ENCODE results near the gene UBXN4. TPM values are rescaled to one million over a fixed set of nuclear protein-coding genes. Genes with fewer than 3 reads are reported as not detected.

The UBXN4 gene
- total RNA-seq, 1 experiment from 2014 or later: 65.4 TPM

GRCh38 chr2:135745545-135745944, 3.9 kb downstream of the UBXN4 start:
- WGBS (ENCODE audit: extremely low coverage, insufficient read length, low lambda C conversion rate): no CpG with 5 or more reads among the region's 4 CpGs
- no peak overlapping the region for H3K27ac Mint-ChIP-seq
- Histone ChIP-seq H2AFZ (ENCODE audit: low read length) (no peak overlapping the region), H2BK15ac (ENCODE audit: low read depth, low read length) (no peak overlapping the region), H3K14ac (ENCODE audit: insufficient read depth, low read length) (no peak overlapping the region), H2AK5ac (ENCODE audit: insufficient read length, low read length) (no peak overlapping the region), H3K18ac (ENCODE audit: insufficient read length, low read depth, low read length) (no peak overlapping the region), H3K79me1 (ENCODE audit: insufficient read depth, low read depth, low read length, poor library complexity, severe bottlenecking) (no peaks in the 10 kb centered on the region), H3K4me1 (ENCODE audit: insufficient read depth, low read length) (no peaks in the 10 kb centered on the region), H2BK120ac (ENCODE audit: low read depth, low read length, poor library complexity, severe bottlenecking) (no peak overlapping the region), H3K23ac (ENCODE audit: insufficient read length, low read depth, low read length) (no peak overlapping the region), H3K9me3 (ENCODE audit: control insufficient read depth, low read depth, low read length) (no peaks in the 10 kb centered on the region), H3K4me2 (ENCODE audit: insufficient read depth, insufficient read length, low read length) (no peak overlapping the region), H3K27me3 (ENCODE audit: insufficient read depth, low read length) (no peaks in the 10 kb centered on the region), H2BK12ac (ENCODE audit: insufficient read length, low read depth, low read length) (no peak overlapping the region), H3K9ac (ENCODE audit: extremely low read depth, insufficient read length, low read length) (no peak overlapping the region), H3K23me2 (ENCODE audit: insufficient read length, low read depth, low read length, poor library complexity, severe bottlenecking) (no peaks in the 10 kb centered on the region), H2BK20ac (ENCODE audit: low read depth, low read length, poor library complexity, severe bottlenecking) (no peak overlapping the region), H2BK5ac (ENCODE audit: insufficient read length, low read length) (no peak overlapping the region), H4K5ac (ENCODE audit: insufficient read length, low read depth, low read length) (no peak overlapping the region), H3T11ph (ENCODE audit: low read length) (no peak overlapping the region), H4K20me1 (ENCODE audit: control insufficient read depth, insufficient read depth, insufficient read length) (no peaks in the 10 kb centered on the region), H3K27ac (ENCODE audit: insufficient read length, low read depth, low read length) (no peak overlapping the region), H4K91ac (ENCODE audit: insufficient read length, low read depth, low read length) (no peak overlapping the region), H3K56ac (ENCODE audit: insufficient read length, low read depth, low read length) (no peak overlapping the region), H3K4ac (ENCODE audit: low read depth, low read length) (no peak overlapping the region), H3K79me2 (ENCODE audit: insufficient read depth, low read length) (peaks cover 18% of the 10 kb centered on the region; the same call in 1 of the 2 replicates), H4K8ac (replicated peaks; ENCODE audit: insufficient read length, low read depth, low read length) (no peak overlapping the region)
- no peak for TF ChIP-seq CTCF (conservative IDR thresholded peaks at IDR 0.05)
- H3K9me3 Mint-ChIP-seq: no peaks in the 10 kb centered on the region
- H3K36me3 Mint-ChIP-seq (ENCODE audit: insufficient read depth in 1 of 3, low read depth in 3 of 3): peaks cover 13 to 28% (median 25%) of the 10 kb centered on the region in 3 experiments; a peak in 6 of 7 replicates
- no peak overlapping the region for H3K4me3 Mint-ChIP-seq
- no peaks in the 10 kb centered on the region for H3K27me3 Mint-ChIP-seq (ENCODE audit: low read depth)
- no peak for DNase-seq
- H3K4me1 Mint-ChIP-seq: peaks cover 16 to 17% of the 10 kb centered on the region in 2 experiments

All from H9 (cell line).